ENCODE measurements around the gene SPESP1. TPM values are rescaled to one million over a fixed set of nuclear protein-coding genes. Genes with fewer than 3 reads are reported as not detected.

The SPESP1 gene
- total and polyA plus RNA-seq, 4 donors = 0.33 to 3.2 (median 1.4) TPM

GRCh38 chr15:68933001-68933400 lies 2.7 kb downstream of the SPESP1 start (continued):
- TF ChIP-seq REST (IDR thresholded peaks at IDR 0.05) = no peak
- no peak for TF ChIP-seq TAF1 (conservative IDR thresholded peaks at IDR 0.05)

- Histone ChIP-seq H3K36me3 (ENCODE audit: control insufficient read depth in 4 of 4, insufficient read depth in 3 of 4, low read depth in 1 of 4, low read length in 3 of 4) (no peaks in the 10 kb centered on the region), H3K9me3 (ENCODE audit: control insufficient read depth in 4 of 4, low read length in 3 of 4) (no peaks in the 10 kb centered on the region), H3K9ac (ENCODE audit: low read depth in 1 of 2, low read length in 2 of 2) (no peak overlapping the region), H3K4me3 (ENCODE audit: low read depth in 1 of 3, low read length in 3 of 3) (no peak overlapping the region), H3K27me3 (ENCODE audit: control insufficient read depth in 4 of 4, insufficient read depth in 4 of 4, low read length in 3 of 4) (peaks cover 0 to 4% (median 0%) of the 10 kb centered on the region in 4 donors), H3K27ac (ENCODE audit: low read depth in 1 of 2, low read length in 2 of 2) (no peak overlapping the region), H3K4me1 (ENCODE audit: control insufficient read depth in 4 of 4, insufficient read depth in 4 of 4, low read length in 3 of 4) (peaks cover 0 to 2% (median 0%) of the 10 kb centered on the region in 4 donors)
- TF ChIP-seq RAD21 (IDR thresholded peaks at IDR 0.05) = no peak
- TF ChIP-seq JUND (IDR thresholded peaks at IDR 0.05) = no peak
- TF ChIP-seq CTCF (IDR thresholded peaks at IDR 0.05; ENCODE audit: low read depth, low read length, missing input control) = no peak
- no peak for TF ChIP-seq REST (IDR thresholded peaks at IDR 0.05)
- no peak for TF ChIP-seq EGR1 (IDR thresholded peaks at IDR 0.05; ENCODE audit: low read depth in 2 of 2)
- TF ChIP-seq FOXA2 (IDR thresholded peaks at IDR 0.05) = no peak
- TF ChIP-seq TAF1 (conservative IDR thresholded peaks at IDR 0.05) = no peak
- no peak for TF ChIP-seq HNF4A (conservative IDR thresholded peaks at IDR 0.05)
- no peak for TF ChIP-seq SP1 (IDR thresholded peaks at IDR 0.05)
- TF ChIP-seq ZBTB33 (IDR thresholded peaks at IDR 0.05) = no peak
- TF ChIP-seq YY1 (IDR thresholded peaks at IDR 0.05) = no peak
- TF ChIP-seq, protein P1, sequence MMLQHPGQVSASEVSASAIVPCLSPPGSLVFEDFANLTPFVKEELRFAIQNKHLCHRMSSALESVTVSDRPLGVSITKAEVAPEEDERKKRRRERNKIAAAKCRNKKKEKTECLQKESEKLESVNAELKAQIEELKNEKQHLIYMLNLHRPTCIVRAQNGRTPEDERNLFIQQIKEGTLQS (IDR thresholded peaks at IDR 0.05) = no peak
- TF ChIP-seq NR2F2 (IDR thresholded peaks at IDR 0.05) = no peak
- no peak for TF ChIP-seq RXRA (IDR thresholded peaks at IDR 0.05)
- no peak for TF ChIP-seq GABPA (IDR thresholded peaks at IDR 0.05 in 1 of 2, conservative IDR thresholded peaks at IDR 0.05 in 1 of 2)
- no peak for TF ChIP-seq FOXA1 (IDR thresholded peaks at IDR 0.05)
- no peak for TF ChIP-seq HNF4G (IDR thresholded peaks at IDR 0.05)
- no peak for TF ChIP-seq MAX (IDR thresholded peaks at IDR 0.05)
- no peak for DNase-seq (ENCODE audit: low spot score)
These were observed 4.0 kb downstream of the SPESP1 start for GRCh38 chr15:68934341-68934740.

Measured in liver (tissue), 9 donors.